ENCODE results near the gene OSR1.

The OSR1 gene

GRCh38 chr2:19359021-19359357, 566 bp upstream of the OSR1 start:
- no peak for DNase-seq (ENCODE audit: low read depth in 3 of 3)

- DNase-seq (ENCODE audit: low read depth in 3 of 3) = no peak
Measured at GRCh38 chr2:19357402-19358241, 801 bp downstream of the OSR1 start.

- DNase-seq (ENCODE audit: low read depth in 3 of 3) = no peak
Measured at GRCh38 chr2:19356545-19357401, 1.6 kb downstream of the OSR1 start.

- no peak for DNase-seq (ENCODE audit: low read depth in 3 of 3)
Measured at GRCh38 chr2:19355931-19356544, 2.4 kb downstream of the OSR1 start.

GRCh38 chr2:19355416-19355821, 3.0 kb downstream of the OSR1 start:
- no peak for DNase-seq (ENCODE audit: low read depth in 3 of 3)

GRCh38 chr2:19355014-19355405, 3.4 kb downstream of the OSR1 start:
- no peak for DNase-seq (ENCODE audit: low read depth in 3 of 3)

GRCh38 chr2:19353721-19354050, 4.7 kb downstream of the OSR1 start:
- DNase-seq (ENCODE audit: low read depth in 3 of 3) = no peak

- no peak for DNase-seq (ENCODE audit: low read depth in 3 of 3)
Measured at GRCh38 chr2:19352946-19353720, 5.3 kb downstream of the OSR1 start.

GRCh38 chr2:19351899-19352697, 6.3 kb downstream of the OSR1 start:
- DNase-seq (ENCODE audit: low read depth in 3 of 3) = no peak

- DNase-seq (ENCODE audit: low read depth in 3 of 3) = no peak
Measured at GRCh38 chr2:19351499-19351898, 6.9 kb downstream of the OSR1 start.

GRCh38 chr2:19350678-19351401, 7.6 kb downstream of the OSR1 start:
- no peak for DNase-seq (ENCODE audit: low read depth in 3 of 3)

GRCh38 chr2:19349911-19350677, 8.3 kb downstream of the OSR1 start:
- peak in 1 of 3 donors; percentile 50 for DNase-seq (ENCODE audit: low read depth in 3 of 3)

GRCh38 chr2:19348692-19349091, 9.7 kb downstream of the OSR1 start:
- no peak for DNase-seq (ENCODE audit: low read depth in 3 of 3)

GRCh38 chr2:19347619-19348562, 10.5 kb downstream of the OSR1 start:
- DNase-seq (ENCODE audit: low read depth in 3 of 3) = peak; percentile 87 to 91 (median 90)

GRCh38 chr2:19346983-19347618, 11.3 kb downstream of the OSR1 start:
- no peak for DNase-seq (ENCODE audit: low read depth in 3 of 3)

- DNase-seq (ENCODE audit: low read depth in 3 of 3) = no peak
Measured at GRCh38 chr2:19337742-19338141, 20.7 kb downstream of the OSR1 start.

- DNase-seq (ENCODE audit: low read depth in 3 of 3) = no peak
Measured at GRCh38 chr2:19337202-19337601, 21.2 kb downstream of the OSR1 start.

- DNase-seq (ENCODE audit: low read depth in 3 of 3) = no peak
Measured at GRCh38 chr2:19336781-19337180, 21.6 kb downstream of the OSR1 start.
